AG09309 (cell line): ENCODE data around the gene C9orf153.
"Not testable (repeated sequence)": the region's sequence is repeated elsewhere in the genome, so short reads cannot be mapped to it uniquely, and the experiment has no call there.

Experiments used
- DNase-seq: peaks from one replicate; pipeline ENCODE4 v3.0.0-alpha.2; 2010; ENCODE audit warnings: low read depth
- H3K4me3 ChIP-seq: 2 replicates; pipeline ENCODE4 v1.5.1; 2011; ENCODE audit warnings: mild to moderate bottlenecking, low read depth, low read length, moderate library complexity; ENCODE audit not compliant: control insufficient read depth
- CTCF ChIP-seq: IDR thresholded peaks from 2 replicates; pipeline ENCODE4 v1.5.1; 2011; ENCODE audit warnings: mild to moderate bottlenecking, low read depth, low read length, inconsistent platforms; ENCODE audit not compliant: insufficient read depth, control insufficient read depth; ENCODE audit errors: missing control alignments

Gene C9orf153

GRCh38 chr9:86200599-86201162 lies 58.8 kb downstream of the C9orf153 start:
- no peak for DNase-seq
- TF ChIP-seq CTCF, result no peak
- no peak overlapping the region for H3K4me3 ChIP-seq

- no peak for DNase-seq
- H3K4me3 ChIP-seq, result no peak overlapping the region
- TF ChIP-seq CTCF, result no peak
Measured at GRCh38 chr9:86193088-86193487, 66.4 kb downstream of the C9orf153 start.

GRCh38 chr9:86190700-86191099 lies 68.8 kb downstream of the C9orf153 start:
- DNase-seq, H3K4me3 ChIP-seq: not testable (repeated sequence)

GRCh38 chr9:86187121-86187520 lies 72.3 kb downstream of the C9orf153 start:
- no peak overlapping the region for H3K4me3 ChIP-seq
- no peak for DNase-seq
- TF ChIP-seq CTCF, result no peak

GRCh38 chr9:86186696-86187095 lies 72.8 kb downstream of the C9orf153 start:
- no peak for TF ChIP-seq CTCF
- no peak overlapping the region for H3K4me3 ChIP-seq
- no peak for DNase-seq

GRCh38 chr9:86185872-86186271 lies 73.6 kb downstream of the C9orf153 start:
- TF ChIP-seq CTCF, result no peak
- no peak for DNase-seq
- H3K4me3 ChIP-seq, result no peak overlapping the region

- H3K4me3 ChIP-seq, result no peak overlapping the region
- no peak for TF ChIP-seq CTCF
- DNase-seq, result no peak
Measured at GRCh38 chr9:86184138-86184524, 75.3 kb downstream of the C9orf153 start.
